ENCODE data around the gene URB1. TPM values are rescaled to one million over a fixed set of nuclear protein-coding genes. Genes with fewer than 3 reads are reported as not detected.

The URB1 gene
- total RNA-seq, 1 donor: 21.7 TPM

DNA sequence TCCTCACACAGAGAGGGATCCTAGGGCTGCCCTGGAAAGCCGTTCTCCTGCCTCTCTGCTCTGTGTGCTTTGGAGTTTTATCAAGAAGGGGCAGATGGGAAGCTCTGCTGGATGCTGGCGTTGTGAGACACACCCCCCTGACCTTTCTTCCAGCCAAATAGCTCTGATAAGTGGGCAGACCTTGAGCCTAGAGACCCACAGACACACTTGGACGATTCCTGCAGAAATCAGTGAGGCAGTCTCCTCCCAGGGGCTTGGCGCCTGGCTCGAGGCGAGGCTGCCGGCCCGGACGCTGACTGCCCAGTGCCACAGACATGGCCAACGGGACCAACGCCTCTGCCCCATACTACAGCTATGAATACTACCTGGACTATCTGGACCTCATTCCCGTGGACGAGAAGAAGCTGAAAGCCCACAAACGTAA is 94.1 kb downstream of the URB1 start, which contains the start of gene MRAP:
MRAP (plus strand) TSS at position 198 of the 424 bp plus-strand sequence; CDS start at position 315, 117 bp downstream.
- Histone ChIP-seq H3K4me3 (ENCODE audit: insufficient read depth, low read length) (no peak within 1 kb of the TSS), H2AFZ (ENCODE audit: low read length) (no peak within 1 kb of the TSS), H3K79me2 (ENCODE audit: insufficient read depth, low read length) (no peaks in the 10 kb centered on the region), H3K36me3 (ENCODE audit: insufficient read depth, low read length) (peaks cover 18% of the 10 kb centered on the region), H3K4me1 (ENCODE audit: insufficient read depth, low read length) (peaks cover 9% of the 10 kb centered on the region), H4K20me1 (ENCODE audit: insufficient read depth, low read length) (no peaks in the 10 kb centered on the region), H3K4me2 (ENCODE audit: insufficient read depth, low read length) (peak within 1 kb of the TSS; percentile 33), H3K9me3 (ENCODE audit: low read depth, low read length) (no peaks in the 10 kb centered on the region), H3K27me3 (ENCODE audit: insufficient read depth, low read length) (no peaks in the 10 kb centered on the region), H3K27ac (ENCODE audit: low read depth, low read length) (no peak within 1 kb of the TSS)
- no peak for DNase-seq (ENCODE audit: insufficient read length, low spot score, missing footprints)
- TF ChIP-seq, protein P1, sequence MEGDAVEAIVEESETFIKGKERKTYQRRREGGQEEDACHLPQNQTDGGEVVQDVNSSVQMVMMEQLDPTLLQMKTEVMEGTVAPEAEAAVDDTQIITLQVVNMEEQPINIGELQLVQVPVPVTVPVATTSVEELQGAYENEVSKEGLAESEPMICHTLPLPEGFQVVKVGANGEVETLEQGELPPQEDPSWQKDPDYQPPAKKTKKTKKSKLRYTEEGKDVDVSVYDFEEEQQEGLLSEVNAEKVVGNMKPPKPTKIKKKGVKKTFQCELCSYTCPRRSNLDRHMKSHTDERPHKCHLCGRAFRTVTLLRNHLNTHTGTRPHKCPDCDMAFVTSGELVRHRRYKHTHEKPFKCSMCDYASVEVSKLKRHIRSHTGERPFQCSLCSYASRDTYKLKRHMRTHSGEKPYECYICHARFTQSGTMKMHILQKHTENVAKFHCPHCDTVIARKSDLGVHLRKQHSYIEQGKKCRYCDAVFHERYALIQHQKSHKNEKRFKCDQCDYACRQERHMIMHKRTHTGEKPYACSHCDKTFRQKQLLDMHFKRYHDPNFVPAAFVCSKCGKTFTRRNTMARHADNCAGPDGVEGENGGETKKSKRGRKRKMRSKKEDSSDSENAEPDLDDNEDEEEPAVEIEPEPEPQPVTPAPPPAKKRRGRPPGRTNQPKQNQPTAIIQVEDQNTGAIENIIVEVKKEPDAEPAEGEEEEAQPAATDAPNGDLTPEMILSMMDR (IDR thresholded peaks at IDR 0.05; ENCODE audit: extremely low read depth, low read depth, low read length): no peak

DNA sequence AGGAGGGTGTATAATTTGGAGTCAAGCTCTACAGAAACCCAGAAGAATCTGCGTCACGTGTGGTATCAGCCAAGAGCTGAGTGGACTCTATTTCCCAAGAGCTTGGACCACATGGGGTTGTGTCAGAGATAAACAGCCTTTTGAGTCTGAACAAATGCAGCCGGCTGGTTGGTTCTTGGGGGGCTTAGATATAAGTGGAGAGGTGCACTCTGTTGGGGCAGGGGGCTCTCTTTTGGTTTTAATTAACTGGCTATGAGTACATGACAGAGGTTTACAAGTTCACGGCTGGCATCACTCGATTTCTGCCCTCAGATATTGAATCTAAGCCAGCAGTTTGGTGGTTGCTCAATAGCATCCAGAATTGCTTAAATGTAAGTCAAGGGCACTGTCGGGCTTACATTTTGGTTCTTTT is 94.7 kb downstream of the URB1 start:
- H3K9me3 ChIP-seq (ENCODE audit: low read depth, low read length): no peaks in the 10 kb centered on the region
- no peaks in the 10 kb centered on the region for H4K20me1 ChIP-seq (ENCODE audit: insufficient read depth, low read length)
- TF ChIP-seq, protein P1 (IDR thresholded peaks at IDR 0.05; ENCODE audit: extremely low read depth, low read depth, low read length): no peak
- H3K36me3 ChIP-seq (ENCODE audit: insufficient read depth, low read length): peaks cover 18% of the 10 kb centered on the region
- peak; percentile 77 for DNase-seq (ENCODE audit: insufficient read length, low spot score, missing footprints)
- H3K4me3 ChIP-seq (ENCODE audit: insufficient read depth, low read length): no peak overlapping the region
- H3K4me1 ChIP-seq (ENCODE audit: insufficient read depth, low read length): peaks cover 9% of the 10 kb centered on the region
- H3K27ac ChIP-seq (ENCODE audit: low read depth, low read length): no peak overlapping the region
- peak overlapping the region; percentile 33 for H3K4me2 ChIP-seq (ENCODE audit: insufficient read depth, low read length)
- H2AFZ ChIP-seq (ENCODE audit: low read length): no peak overlapping the region
- H3K27me3 ChIP-seq (ENCODE audit: insufficient read depth, low read length): no peaks in the 10 kb centered on the region
- no peaks in the 10 kb centered on the region for H3K79me2 ChIP-seq (ENCODE audit: insufficient read depth, low read length)

DNA sequence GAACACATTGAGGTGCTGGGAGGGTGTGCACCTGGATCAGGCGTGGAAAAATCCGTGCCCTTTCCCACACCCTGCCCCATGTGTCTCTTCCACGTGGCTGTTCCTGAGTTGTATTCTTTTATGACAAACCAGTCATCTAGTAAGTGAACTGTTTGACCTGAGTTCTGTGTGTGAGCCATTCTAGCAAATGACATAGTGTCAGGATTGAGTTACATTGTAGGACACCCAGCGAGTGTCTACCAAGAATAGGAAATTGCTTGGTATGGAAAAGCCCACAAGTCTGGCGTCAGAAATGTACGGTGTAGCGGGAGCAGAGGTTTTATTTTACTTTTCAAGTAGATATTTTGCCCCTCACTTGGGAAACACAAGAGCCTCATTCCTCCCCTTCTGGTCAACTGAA is 95.4 kb downstream of the URB1 start:
- TF ChIP-seq, protein P1 (IDR thresholded peaks at IDR 0.05; ENCODE audit: extremely low read depth, low read depth, low read length): no peak
- no peak overlapping the region for H3K4me3 ChIP-seq (ENCODE audit: insufficient read depth, low read length)
- H3K27me3 ChIP-seq (ENCODE audit: insufficient read depth, low read length): no peaks in the 10 kb centered on the region
- DNase-seq (ENCODE audit: insufficient read length, low spot score, missing footprints): no peak
- H3K36me3 ChIP-seq (ENCODE audit: insufficient read depth, low read length): peaks cover 15% of the 10 kb centered on the region
- no peak overlapping the region for H3K4me2 ChIP-seq (ENCODE audit: insufficient read depth, low read length)
- no peak overlapping the region for H3K27ac ChIP-seq (ENCODE audit: low read depth, low read length)
- no peaks in the 10 kb centered on the region for H3K9me3 ChIP-seq (ENCODE audit: low read depth, low read length)
- H3K79me2 ChIP-seq (ENCODE audit: insufficient read depth, low read length): no peaks in the 10 kb centered on the region
- no peak overlapping the region for H2AFZ ChIP-seq (ENCODE audit: low read length)
- H4K20me1 ChIP-seq (ENCODE audit: insufficient read depth, low read length): no peaks in the 10 kb centered on the region
- H3K4me1 ChIP-seq (ENCODE audit: insufficient read depth, low read length): peaks cover 9% of the 10 kb centered on the region

DNA sequence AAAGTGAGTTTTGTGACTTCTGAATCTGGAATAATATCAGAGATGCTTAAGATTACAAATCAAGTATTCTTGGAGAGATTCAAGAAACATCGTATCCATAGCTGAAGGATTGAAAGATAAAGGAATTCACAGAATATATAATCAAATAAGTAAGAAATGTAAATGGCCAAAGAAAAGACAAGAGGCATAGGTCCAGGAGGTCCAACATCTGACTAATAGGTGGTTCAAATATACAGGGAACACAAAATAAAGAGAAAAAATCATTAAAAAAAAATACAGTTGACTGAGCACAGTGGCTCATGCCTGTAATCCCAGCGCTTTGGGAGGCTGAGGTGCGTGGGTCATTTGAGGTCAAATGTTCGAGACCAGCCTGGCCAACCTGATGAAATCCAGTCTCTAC is 107.3 kb downstream of the URB1 start:
- Histone ChIP-seq H3K27ac (ENCODE audit: low read depth, low read length) (no peak overlapping the region), H3K36me3 (ENCODE audit: insufficient read depth, low read length) (no peaks in the 10 kb centered on the region), H2AFZ (ENCODE audit: low read length) (no peak overlapping the region), H3K4me1 (ENCODE audit: insufficient read depth, low read length) (no peaks in the 10 kb centered on the region), H4K20me1 (ENCODE audit: insufficient read depth, low read length) (no peaks in the 10 kb centered on the region), H3K4me3 (ENCODE audit: insufficient read depth, low read length) (no peak overlapping the region), H3K4me2 (ENCODE audit: insufficient read depth, low read length) (no peak overlapping the region), H3K9me3 (ENCODE audit: low read depth, low read length) (no peaks in the 10 kb centered on the region), H3K27me3 (ENCODE audit: insufficient read depth, low read length) (no peaks in the 10 kb centered on the region), H3K79me2 (ENCODE audit: insufficient read depth, low read length) (no peaks in the 10 kb centered on the region)
- DNase-seq (ENCODE audit: insufficient read length, low spot score, missing footprints): no peak
- TF ChIP-seq, protein P1 (IDR thresholded peaks at IDR 0.05; ENCODE audit: extremely low read depth, low read depth, low read length): no peak
